ENCODE measurements around the gene LRGUK. TPM values are rescaled to one million over a fixed set of nuclear protein-coding genes. Genes with fewer than 3 reads are reported as not detected.

Gene LRGUK
- total RNA-seq, 4 donors from 2014 or later = 0.07 to 1.0 (median 0.63) TPM

GRCh38 chr7:134155871-134156270 lies 28.7 kb downstream of the LRGUK start:
- Histone ChIP-seq H3K27ac (no peak overlapping the region), H3K27me3 (no peaks in the 10 kb centered on the region), H3K9me3 (peaks cover 0 to 6% (median 0%) of the 10 kb centered on the region in 3 donors), H3K4me3 (no peak overlapping the region), H3K4me1 (no peaks in the 10 kb centered on the region), H3K36me3 (no peaks in the 10 kb centered on the region)
- ATAC-seq = no peak
- 70 to 80% methylated on average over 5 of the region's 5 CpGs for WGBS, 2 donors (ENCODE audit: low coverage in 1 of 2)
- TF ChIP-seq CTCF (IDR thresholded peaks at IDR 0.05) (no peak), POLR2AphosphoS5 (IDR thresholded peaks at IDR 0.05) (no peak)

- TF ChIP-seq EP300 (IDR thresholded peaks at IDR 0.05) = no peak
- no peak for TF ChIP-seq POLR2A (IDR thresholded peaks at IDR 0.05)
- no peak for TF ChIP-seq POLR2AphosphoS5 (IDR thresholded peaks at IDR 0.05)
- TF ChIP-seq CTCF (IDR thresholded peaks at IDR 0.05) = no peak
- no peaks in the 10 kb centered on the region for H3K36me3 ChIP-seq
- no peaks in the 10 kb centered on the region for H3K4me1 ChIP-seq
- no peak for ATAC-seq
- H3K9me3 ChIP-seq = no peaks in the 10 kb centered on the region
- no peak overlapping the region for H3K27ac ChIP-seq
- H3K27me3 ChIP-seq = no peaks in the 10 kb centered on the region
- no peak overlapping the region for H3K4me3 ChIP-seq
- 57 to 88% methylated on average over 1 to 3 of the region's 3 CpGs for WGBS, 2 donors (ENCODE audit: low coverage in 1 of 2)
These were observed 38.1 kb downstream of the LRGUK start for GRCh38 chr7:134165252-134165651.

GRCh38 chr7:134167250-134167649 lies 40.1 kb downstream of the LRGUK start:
- ATAC-seq = no peak
- 74% methylated on average over 3 of the region's 5 CpGs; no CpG with 5 or more reads in 1 of the 2 donors for WGBS, 2 donors (ENCODE audit: low coverage in 1 of 2)
- TF ChIP-seq POLR2AphosphoS5 (IDR thresholded peaks at IDR 0.05) (no peak), POLR2A (IDR thresholded peaks at IDR 0.05) (no peak), EP300 (IDR thresholded peaks at IDR 0.05) (no peak), CTCF (IDR thresholded peaks at IDR 0.05) (no peak)
- Histone ChIP-seq H3K27ac (no peak overlapping the region), H3K4me3 (no peak overlapping the region), H3K9me3 (no peaks in the 10 kb centered on the region), H3K36me3 (no peaks in the 10 kb centered on the region), H3K4me1 (no peaks in the 10 kb centered on the region), H3K27me3 (no peaks in the 10 kb centered on the region)

GRCh38 chr7:134167841-134168240 lies 40.7 kb downstream of the LRGUK start:
- no peak overlapping the region for H3K27ac ChIP-seq
- H3K9me3 ChIP-seq = no peaks in the 10 kb centered on the region
- no peaks in the 10 kb centered on the region for H3K27me3 ChIP-seq
- no peaks in the 10 kb centered on the region for H3K36me3 ChIP-seq
- H3K4me3 ChIP-seq = no peak overlapping the region
- ATAC-seq = no peak
- H3K4me1 ChIP-seq = no peaks in the 10 kb centered on the region
- 67% methylated on average over 1 of the region's 1 CpG; no CpG with 5 or more reads in 1 of the 2 donors for WGBS, 2 donors (ENCODE audit: low coverage in 1 of 2)
- TF ChIP-seq EP300 (IDR thresholded peaks at IDR 0.05) (no peak), CTCF (IDR thresholded peaks at IDR 0.05) (no peak), POLR2A (IDR thresholded peaks at IDR 0.05) (no peak)

- no peaks in the 10 kb centered on the region for H3K4me1 ChIP-seq
- TF ChIP-seq EP300 (IDR thresholded peaks at IDR 0.05) (no peak), POLR2AphosphoS5 (IDR thresholded peaks at IDR 0.05) (no peak), POLR2A (IDR thresholded peaks at IDR 0.05) (no peak), CTCF (IDR thresholded peaks at IDR 0.05) (no peak)
- no peaks in the 10 kb centered on the region for H3K27me3 ChIP-seq
- H3K9me3 ChIP-seq = no peaks in the 10 kb centered on the region
- peak; percentile 51 for ATAC-seq
- H3K36me3 ChIP-seq = no peaks in the 10 kb centered on the region
- WGBS, 2 donors (ENCODE audit: low coverage in 1 of 2) = 36 to 68% methylated on average over 2 of the region's 2 CpGs
- H3K27ac ChIP-seq = no peak overlapping the region
- no peak overlapping the region for H3K4me3 ChIP-seq
These were observed 47.7 kb downstream of the LRGUK start for GRCh38 chr7:134174795-134175261.
